Ishikawa (cell line): ENCODE results near the gene TMEM214.

Experiments
- CEBPB ChIP-seq: IDR thresholded peaks from 2 replicates; pipeline ENCODE4 v1.6.1; 2012
- CREB1 ChIP-seq: IDR thresholded peaks from 2 replicates; pipeline ENCODE4 v1.6.1; 2012; ENCODE audit warnings: low read depth
- EGR1 ChIP-seq: IDR thresholded peaks from 2 replicates; pipeline ENCODE4 v1.6.1; 2012
- EP300 ChIP-seq: IDR thresholded peaks from 2 replicates; pipeline ENCODE4 v1.6.1; 2012; ENCODE audit warnings: borderline replicate concordance
- FOXM1 ChIP-seq: IDR thresholded peaks from 2 replicates; pipeline ENCODE4 v1.6.1; 2012; ENCODE audit warnings: low read depth, borderline replicate concordance
- NFIC ChIP-seq: IDR thresholded peaks from 2 replicates; pipeline ENCODE4 v1.6.1; 2012
- RAD21 ChIP-seq: IDR thresholded peaks from 2 replicates; pipeline ENCODE4 v1.6.1; 2012; ENCODE audit warnings: low read depth
- TAF1 ChIP-seq: IDR thresholded peaks from 2 replicates; pipeline ENCODE4 v1.6.1; 2012; ENCODE audit warnings: low read depth, mild to moderate bottlenecking
- TCF12 ChIP-seq: IDR thresholded peaks from 2 replicates; pipeline ENCODE4 v1.6.1; 2012; ENCODE audit warnings: low read depth
- TEAD4 ChIP-seq: IDR thresholded peaks from 2 replicates; pipeline ENCODE4 v1.6.1; 2012
- USF1 ChIP-seq: IDR thresholded peaks from 2 replicates; pipeline ENCODE4 v1.6.1; 2012
- YY1 ChIP-seq: IDR thresholded peaks from 2 replicates; pipeline ENCODE4 v1.6.1; 2012; ENCODE audit warnings: low read depth
- ZBTB7A ChIP-seq: IDR thresholded peaks from 2 replicates; pipeline ENCODE4 v1.6.1; 2012; ENCODE audit warnings: low read depth
- TF ChIP-seq, protein P1 (sequence below): IDR thresholded peaks from 2 replicates; pipeline ENCODE4 v1.6.1; 2012
- TF ChIP-seq, protein P2 (sequence below): IDR thresholded peaks from 2 replicates; pipeline ENCODE4 v1.6.1; 2012; ENCODE audit warnings: low read depth, mild to moderate bottlenecking

TMEM214 gene

DNA sequence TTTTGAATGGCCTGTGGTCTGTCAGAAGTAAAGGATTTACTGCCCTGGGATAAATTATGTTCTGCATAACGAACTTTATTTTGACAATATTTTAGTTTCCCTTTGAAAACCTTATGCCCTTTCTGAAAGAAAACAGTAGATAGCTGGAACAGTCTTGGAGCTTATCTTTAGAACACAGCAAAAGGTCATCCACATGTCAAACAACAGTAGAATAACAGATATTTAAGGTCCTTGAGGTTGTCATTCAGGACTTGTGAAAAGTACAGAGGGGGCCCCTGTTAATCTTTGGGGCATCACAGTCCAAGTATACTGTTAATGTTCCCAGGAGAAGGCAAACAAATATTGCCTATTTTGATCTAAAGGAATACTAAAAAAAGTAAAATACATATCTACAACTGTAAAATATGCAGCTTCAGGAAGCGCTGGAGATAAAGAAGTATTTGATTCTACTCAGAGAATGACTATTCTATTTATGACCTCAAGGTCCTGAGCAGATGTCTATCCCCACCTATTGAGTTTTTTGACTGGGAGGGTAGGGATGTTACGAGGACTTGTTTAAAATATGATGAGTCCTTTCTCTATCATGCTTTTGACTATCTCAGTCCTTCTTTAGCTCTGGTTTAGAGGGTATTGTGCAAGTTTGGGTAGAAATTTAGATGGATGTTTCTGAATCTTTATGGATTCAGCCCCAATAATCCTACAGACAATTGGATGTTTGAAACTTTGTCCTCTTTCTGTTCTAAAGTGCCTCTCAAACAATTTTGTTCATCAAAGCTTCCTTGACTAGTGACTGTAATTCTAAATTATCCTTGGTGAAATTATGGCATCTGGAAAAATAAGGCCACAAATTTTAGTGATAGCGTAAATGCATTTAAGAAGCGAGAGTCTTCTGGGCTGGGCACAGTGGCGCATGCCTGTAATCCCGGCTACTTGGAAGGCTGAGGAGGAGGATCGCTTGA is 25.1 kb upstream of the TMEM214 start:
- TF ChIP-seq, protein P1, sequence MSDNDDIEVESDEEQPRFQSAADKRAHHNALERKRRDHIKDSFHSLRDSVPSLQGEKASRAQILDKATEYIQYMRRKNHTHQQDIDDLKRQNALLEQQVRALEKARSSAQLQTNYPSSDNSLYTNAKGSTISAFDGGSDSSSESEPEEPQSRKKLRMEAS: no peak
- TF ChIP-seq NFIC (no peak), EGR1 (no peak), TAF1 (no peak), RAD21 (no peak), CREB1 (no peak), YY1 (no peak)

DNA sequence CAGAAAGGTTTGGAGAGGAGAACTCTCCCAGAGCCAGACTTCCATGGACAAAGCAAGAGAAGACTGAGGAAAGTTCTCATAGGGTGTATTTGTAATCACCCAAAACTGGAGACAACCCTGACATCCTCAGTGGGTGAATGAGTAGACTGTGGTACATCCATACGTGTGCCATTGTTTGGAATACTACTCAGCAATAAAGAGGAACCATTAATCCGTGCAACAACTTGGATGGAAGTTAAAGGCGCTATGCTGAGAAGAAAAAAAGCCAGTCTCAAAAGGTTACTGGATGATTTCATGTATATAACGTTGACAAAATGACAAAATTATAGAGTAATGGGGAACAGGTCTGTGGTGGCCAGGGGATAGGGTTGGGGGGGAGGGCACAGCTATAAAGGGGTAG is 24.1 kb upstream of the TMEM214 start:
- TF ChIP-seq USF1 (no peak), RAD21 (no peak), ZBTB7A (no peak), CEBPB (no peak), FOXM1 (no peak), TAF1 (no peak), TEAD4 (no peak), CREB1 (no peak), TCF12 (no peak), EP300 (no peak), YY1 (no peak), EGR1 (no peak), NFIC (no peak)
- TF ChIP-seq, protein P1: no peak
- TF ChIP-seq, protein P2, sequence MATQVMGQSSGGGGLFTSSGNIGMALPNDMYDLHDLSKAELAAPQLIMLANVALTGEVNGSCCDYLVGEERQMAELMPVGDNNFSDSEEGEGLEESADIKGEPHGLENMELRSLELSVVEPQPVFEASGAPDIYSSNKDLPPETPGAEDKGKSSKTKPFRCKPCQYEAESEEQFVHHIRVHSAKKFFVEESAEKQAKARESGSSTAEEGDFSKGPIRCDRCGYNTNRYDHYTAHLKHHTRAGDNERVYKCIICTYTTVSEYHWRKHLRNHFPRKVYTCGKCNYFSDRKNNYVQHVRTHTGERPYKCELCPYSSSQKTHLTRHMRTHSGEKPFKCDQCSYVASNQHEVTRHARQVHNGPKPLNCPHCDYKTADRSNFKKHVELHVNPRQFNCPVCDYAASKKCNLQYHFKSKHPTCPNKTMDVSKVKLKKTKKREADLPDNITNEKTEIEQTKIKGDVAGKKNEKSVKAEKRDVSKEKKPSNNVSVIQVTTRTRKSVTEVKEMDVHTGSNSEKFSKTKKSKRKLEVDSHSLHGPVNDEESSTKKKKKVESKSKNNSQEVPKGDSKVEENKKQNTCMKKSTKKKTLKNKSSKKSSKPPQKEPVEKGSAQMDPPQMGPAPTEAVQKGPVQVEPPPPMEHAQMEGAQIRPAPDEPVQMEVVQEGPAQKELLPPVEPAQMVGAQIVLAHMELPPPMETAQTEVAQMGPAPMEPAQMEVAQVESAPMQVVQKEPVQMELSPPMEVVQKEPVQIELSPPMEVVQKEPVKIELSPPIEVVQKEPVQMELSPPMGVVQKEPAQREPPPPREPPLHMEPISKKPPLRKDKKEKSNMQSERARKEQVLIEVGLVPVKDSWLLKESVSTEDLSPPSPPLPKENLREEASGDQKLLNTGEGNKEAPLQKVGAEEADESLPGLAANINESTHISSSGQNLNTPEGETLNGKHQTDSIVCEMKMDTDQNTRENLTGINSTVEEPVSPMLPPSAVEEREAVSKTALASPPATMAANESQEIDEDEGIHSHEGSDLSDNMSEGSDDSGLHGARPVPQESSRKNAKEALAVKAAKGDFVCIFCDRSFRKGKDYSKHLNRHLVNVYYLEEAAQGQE: no peak

DNA sequence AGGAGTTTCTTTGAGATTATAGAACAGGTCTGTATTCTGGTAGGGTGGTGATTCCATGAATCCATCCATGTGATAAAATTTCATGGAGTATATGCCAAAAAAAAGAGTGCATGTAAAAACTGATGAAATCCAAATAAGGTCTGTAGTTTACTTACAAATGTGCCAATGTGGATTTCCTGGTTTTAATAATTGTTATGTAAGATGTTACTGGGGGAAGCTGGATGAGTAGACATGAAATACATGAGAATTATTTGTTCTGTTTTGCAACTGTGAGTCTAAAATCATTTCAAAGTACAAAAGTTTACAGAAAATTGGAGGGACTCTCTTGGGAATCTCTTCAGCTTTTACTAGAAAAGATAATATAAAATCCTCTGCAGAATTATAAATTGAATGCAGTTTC is 23.7 kb upstream of the TMEM214 start:
- no peak for TF ChIP-seq CREB1
- TF ChIP-seq, protein P1: no peak
- TF ChIP-seq USF1: no peak
- TF ChIP-seq FOXM1: no peak
- no peak for TF ChIP-seq YY1
- TF ChIP-seq EP300: no peak
- TF ChIP-seq TEAD4: no peak
- no peak for TF ChIP-seq TCF12
- no peak for TF ChIP-seq ZBTB7A
- no peak for TF ChIP-seq EGR1
- no peak for TF ChIP-seq CEBPB
- no peak for TF ChIP-seq TAF1
- TF ChIP-seq, protein P2: no peak
- TF ChIP-seq NFIC: no peak

DNA sequence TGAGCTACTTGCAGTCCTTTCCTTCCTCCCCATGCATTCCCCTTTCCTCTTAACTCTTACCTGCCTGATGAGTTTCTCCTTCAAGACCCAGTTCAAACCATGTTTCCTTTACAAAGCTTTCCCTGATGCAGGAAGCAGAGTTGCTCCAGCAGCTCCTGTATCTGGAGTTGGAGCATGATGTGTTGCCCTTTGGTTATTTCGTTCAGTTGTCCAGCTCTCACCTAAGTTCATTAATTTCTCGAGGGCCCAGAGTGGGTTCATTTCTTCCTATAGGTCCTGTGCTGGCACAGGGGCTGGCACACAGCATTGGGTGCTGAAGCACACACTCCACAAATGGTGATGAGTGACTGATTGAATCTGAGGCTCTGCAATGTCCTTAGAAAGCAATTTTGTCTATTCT is 23.0 kb upstream of the TMEM214 start:
- TF ChIP-seq CEBPB (no peak), FOXM1 (no peak), RAD21 (no peak), EP300 (no peak), TCF12 (no peak), YY1 (no peak), USF1 (no peak), NFIC (no peak), TEAD4 (no peak), ZBTB7A (no peak), CREB1 (no peak), TAF1 (no peak), EGR1 (no peak)
- TF ChIP-seq, protein P2: no peak
- TF ChIP-seq, protein P1: no peak
